Epidermal melanocyte (primary cell): ENCODE measurements around the gene LDAH.

Experiments
- DNase-seq: peaks from one replicate; pipeline ENCODE4 v3.0.0; 2011; ENCODE audit warnings: low spot score; ENCODE audit not compliant: insufficient read length

Gene LDAH

GRCh38 chr2:20781656-20782265 lies 41.1 kb downstream of the LDAH start:
- no peak for DNase-seq

- no peak for DNase-seq
Measured at GRCh38 chr2:20771299-20771698, 51.6 kb downstream of the LDAH start.

GRCh38 chr2:20766798-20767644 lies 55.9 kb downstream of the LDAH start:
- no peak for DNase-seq

DNA sequence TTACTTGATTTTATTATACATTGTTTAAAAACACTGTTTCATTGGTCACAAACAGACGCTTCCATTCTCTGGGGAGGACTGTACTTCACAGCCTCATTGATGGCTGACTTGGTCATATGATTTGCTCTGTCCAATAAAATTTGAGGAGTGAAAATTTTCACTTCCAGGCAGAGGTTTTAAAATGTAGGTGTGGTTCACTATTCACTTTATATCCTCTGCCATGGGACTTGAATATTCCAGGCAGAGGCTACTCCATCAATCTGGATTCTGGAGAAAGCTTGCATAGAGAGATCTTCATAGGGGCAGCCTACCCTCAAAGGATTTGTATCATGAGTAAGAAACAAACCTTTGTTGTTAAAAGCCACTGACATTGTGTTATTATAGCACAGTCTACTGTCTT lies 56.7 kb downstream of the LDAH start:
- no peak for DNase-seq

- DNase-seq: no peak
Measured at GRCh38 chr2:20762945-20763683, 59.8 kb downstream of the LDAH start.

DNA sequence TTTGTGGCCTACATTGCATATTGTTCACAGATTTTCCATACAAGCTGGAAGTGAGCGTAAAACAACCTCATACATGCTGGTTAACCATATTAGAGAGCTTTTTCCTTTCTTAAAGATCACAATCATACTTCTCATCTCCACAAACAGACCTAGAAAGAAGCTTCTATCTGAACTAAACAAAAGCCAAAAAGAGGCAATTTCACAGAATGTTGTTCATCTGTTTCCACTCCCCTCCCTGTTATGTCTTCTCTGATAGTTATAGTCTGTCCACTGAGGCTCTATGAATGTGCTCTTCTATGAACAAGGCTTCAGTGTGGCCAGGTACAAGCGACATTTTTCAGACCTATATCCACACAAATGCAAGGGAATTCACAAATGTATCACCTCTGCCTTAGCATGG lies 63.4 kb downstream of the LDAH start:
- DNase-seq: no peak

GRCh38 chr2:20758997-20759396 lies 63.9 kb downstream of the LDAH start:
- DNase-seq: no peak

DNA sequence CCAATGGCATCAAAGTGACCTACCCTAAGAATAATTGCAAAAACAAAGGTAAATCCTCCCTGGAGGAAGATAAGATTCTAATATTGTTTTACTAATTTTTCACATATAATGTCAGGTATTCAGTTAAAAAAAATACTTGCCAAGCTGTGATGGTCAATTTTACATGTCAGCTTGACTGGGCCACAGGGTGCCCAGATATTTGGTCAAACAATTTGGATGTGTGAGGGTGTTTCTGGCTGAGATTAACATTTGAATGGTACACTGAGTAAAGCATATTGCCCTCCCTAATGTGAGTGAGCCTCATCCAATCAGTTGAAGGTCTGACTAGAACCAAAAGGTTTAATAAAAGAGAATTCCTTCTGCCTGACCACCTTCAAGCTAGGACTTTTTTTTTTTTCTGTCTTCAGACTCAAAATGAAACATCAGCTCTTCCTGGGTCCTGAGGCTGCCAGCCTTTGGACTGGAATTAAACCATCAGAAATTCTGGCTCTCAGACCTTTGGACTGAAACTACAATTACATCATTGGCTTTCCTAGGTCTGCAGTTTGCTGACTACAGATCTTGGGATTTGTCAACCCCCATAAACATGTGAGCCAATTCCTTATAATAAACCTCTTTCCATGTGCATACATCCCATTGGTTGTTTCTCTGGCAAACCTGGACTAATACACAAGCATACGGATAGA lies 65.4 kb downstream of the LDAH start:
- DNase-seq: no peak

DNA sequence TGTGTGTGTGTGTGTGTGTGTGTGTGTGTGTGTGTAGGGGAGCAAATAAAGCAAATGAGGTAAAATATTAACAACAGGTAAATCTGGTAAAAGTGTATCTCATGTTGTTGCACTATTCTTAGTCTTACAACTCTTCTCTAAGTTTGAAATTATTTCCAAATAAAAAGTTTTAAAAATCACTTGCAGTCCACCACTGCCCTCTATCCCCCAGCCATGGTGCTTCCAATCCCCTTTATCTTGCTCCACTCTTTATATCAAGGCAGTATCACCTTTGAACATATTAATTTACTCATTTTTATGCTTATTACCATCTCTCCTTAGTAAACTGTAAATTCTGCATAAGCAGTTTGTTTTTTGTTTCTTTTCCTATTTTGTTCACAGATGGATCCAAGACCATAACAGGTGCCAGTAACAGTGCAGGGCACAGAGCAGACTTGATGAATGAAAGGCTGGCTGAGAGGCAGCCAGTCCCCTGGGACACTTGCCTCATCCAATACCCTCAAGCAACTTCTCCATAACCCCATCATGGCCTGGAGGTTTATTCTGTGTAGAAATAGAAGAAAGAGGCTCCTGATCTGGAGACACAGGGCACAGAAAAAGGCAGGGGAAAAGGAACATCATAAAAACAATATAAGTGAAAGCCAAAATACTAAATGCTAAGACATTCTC lies 67.6 kb downstream of the LDAH start:
- DNase-seq: no peak

DNA sequence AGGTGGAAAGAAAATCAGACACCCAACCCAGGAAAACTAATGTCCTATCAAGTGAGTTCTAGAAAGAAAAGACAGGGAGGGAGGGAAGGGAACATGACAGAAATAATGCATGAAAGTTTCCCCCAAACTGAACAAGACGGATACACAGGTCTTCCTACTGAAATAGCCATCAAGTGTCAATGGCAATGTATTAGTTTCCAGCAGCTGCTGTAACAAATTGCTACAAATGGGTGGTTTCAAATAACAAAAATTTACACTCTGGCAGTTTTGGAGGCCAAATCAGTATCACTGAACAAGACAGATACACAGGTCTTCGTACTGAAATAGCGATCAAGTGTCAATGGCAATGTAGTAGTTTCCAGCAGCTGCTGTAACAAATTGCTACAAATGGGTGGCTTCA lies 70.6 kb downstream of the LDAH start:
- no peak for DNase-seq

GRCh38 chr2:20747317-20747716 lies 75.6 kb downstream of the LDAH start:
- DNase-seq: no peak

DNA sequence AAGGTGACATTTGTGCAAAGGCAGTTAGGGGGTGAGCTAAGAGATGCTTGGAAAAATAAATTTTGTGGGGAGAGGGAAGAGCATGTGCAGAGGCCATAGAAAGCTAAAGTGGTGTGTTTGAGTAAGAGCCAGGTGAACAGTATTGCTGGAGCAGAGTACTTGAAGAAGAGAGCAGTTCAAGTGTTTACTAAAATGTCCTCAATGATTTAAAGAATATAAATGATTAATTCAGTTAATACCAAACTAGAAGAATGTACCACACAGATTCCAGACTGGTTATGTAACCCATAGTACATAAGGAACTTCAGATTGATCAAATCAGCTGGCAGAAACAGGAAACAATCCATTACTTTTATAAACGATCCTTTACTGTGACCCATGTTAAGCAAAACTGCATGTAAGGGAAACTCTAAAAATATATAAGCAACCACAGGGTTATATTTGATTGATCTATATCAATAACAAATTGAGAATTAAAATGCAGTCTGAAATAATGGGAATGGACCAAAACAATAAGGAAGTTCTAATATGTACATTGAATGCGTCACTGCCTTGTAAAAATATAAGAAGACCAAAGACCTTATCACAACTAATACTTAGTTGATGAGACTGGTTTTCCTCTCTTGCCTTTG lies 76.9 kb downstream of the LDAH start:
- DNase-seq: no peak

GRCh38 chr2:20744366-20745335 lies 78.2 kb downstream of the LDAH start:
- no peak for DNase-seq

DNA sequence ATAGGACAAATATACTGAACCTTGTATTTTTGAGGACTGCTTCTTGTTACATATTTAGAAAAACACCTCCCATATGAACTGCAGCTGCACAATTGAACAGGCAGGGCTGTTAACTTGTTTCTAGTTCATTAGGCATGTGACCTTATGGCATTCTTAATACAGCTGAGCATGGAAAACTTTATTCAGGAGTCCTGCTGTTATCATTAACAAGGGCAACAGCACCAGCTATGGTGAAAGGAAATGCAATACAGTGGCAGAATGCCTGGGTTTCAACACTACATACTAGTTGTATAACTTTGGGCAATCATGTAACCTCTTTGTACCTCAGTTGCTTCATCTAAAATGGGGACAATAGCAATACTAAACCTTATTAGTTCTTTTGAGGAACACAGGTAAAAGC lies 84.1 kb downstream of the LDAH start:
- DNase-seq: no peak

DNA sequence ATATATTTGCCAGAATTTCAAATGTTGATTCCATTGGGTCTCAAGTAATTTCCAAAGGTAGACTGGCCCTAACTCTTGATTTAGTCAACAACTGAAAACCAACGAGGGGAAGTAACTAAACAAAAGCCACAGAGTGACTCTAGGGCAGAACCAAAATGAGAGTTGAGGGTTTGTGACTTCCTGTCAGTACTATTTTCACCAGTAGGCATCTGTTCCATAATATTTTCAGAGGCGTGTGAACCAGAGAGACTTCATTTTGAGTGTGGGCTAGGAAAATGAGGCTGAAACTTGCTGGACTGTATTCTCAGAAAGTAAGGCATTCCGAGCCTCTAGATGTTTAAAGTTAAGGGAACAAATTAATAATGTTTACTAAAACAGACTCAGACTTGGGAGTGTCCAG lies 85.4 kb downstream of the LDAH start:
- no peak for DNase-seq

GRCh38 chr2:20728114-20728758 lies 94.7 kb downstream of the LDAH start:
- DNase-seq: no peak

GRCh38 chr2:20726913-20727312 lies 96.0 kb downstream of the LDAH start:
- no peak for DNase-seq

GRCh38 chr2:20725782-20726181 lies 97.1 kb downstream of the LDAH start:
- DNase-seq: no peak

GRCh38 chr2:20724500-20725053 lies 98.3 kb downstream of the LDAH start:
- DNase-seq: no peak
